Activated CD4-positive, alpha-beta T cell treated with anti-CD3 and anti-CD28 coated beads for 1 hour (primary cell): ENCODE results near the gene FAP.

Experiments used
- DNase-seq: peaks from one replicate; pipeline ENCODE4 v3.0.0-alpha.2; 2020

FAP gene

GRCh38 chr2:162241571-162241970, 1.7 kb downstream of the FAP start:
- DNase-seq = no peak

GRCh38 chr2:162234620-162235462, 8.4 kb downstream of the FAP start:
- no peak for DNase-seq

GRCh38 chr2:162233197-162233596, 10.0 kb downstream of the FAP start:
- DNase-seq = no peak

DNA sequence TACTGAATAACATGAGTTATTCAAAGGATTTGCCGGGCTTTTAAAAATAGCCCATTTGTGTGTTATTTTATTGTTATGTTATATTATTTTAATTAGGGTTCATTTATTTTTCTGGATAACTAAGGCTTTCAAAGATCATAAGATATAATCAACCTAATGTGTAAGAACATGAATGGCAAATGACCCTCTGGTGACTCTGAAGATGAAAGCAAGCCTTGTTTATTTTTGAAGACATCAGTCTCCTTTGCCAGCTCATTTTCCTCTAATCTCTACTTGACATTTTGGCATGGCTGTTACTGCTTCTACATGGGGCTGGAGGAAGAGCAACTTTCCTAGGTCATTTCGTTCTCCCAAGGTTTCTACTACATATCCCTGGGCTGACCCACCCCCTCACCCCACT, 10.6 kb downstream of the FAP start:
- no peak for DNase-seq

GRCh38 chr2:162232027-162232426, 11.2 kb downstream of the FAP start:
- DNase-seq = no peak

GRCh38 chr2:162230761-162231160, 12.5 kb downstream of the FAP start:
- no peak for DNase-seq

- DNase-seq = no peak
Observed at GRCh38 chr2:162226836-162227235, 16.4 kb downstream of the FAP start.

- DNase-seq = peak; percentile 36
Observed at GRCh38 chr2:162221064-162221463, 22.2 kb downstream of the FAP start.

DNA sequence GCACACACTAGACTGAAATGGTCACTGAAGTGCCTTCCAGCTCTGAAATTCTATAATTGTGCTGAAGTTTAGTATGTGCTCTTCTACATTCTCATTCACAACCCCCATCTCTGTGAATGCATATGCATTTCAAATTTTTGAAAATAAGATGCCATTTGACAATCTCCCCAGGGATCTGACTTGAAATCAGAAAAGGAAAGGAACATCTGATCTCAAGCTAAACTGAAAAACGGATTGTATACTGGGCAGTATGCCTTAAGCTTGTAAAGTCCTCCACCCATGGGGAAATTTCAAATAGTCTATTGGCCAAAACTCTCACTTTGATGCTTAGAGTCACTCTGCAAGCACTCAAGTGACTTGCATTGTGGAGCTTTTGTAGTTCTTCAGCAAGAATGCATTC, 22.9 kb downstream of the FAP start:
- DNase-seq = no peak

DNA sequence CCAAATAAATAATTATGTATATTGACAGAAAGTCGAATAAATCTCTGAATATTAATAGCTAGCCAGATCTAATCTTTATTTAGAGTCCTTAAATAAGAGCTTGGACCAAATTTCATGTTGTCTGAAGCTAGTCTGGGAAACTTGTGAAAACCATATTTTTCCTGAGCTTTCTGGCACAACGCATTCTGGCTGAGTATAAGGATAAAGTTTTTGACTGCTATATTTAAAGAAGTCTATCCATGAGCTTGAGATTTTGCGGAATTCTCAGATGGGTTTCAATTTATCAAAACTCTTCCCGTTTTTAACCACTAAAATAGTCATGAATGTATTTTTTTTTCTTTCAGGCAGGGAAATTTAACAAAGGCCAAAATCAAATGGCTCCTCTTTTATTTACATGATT, 23.8 kb downstream of the FAP start:
- no peak for DNase-seq

- no peak for DNase-seq
Observed at GRCh38 chr2:162217598-162217997, 25.6 kb downstream of the FAP start.

DNA sequence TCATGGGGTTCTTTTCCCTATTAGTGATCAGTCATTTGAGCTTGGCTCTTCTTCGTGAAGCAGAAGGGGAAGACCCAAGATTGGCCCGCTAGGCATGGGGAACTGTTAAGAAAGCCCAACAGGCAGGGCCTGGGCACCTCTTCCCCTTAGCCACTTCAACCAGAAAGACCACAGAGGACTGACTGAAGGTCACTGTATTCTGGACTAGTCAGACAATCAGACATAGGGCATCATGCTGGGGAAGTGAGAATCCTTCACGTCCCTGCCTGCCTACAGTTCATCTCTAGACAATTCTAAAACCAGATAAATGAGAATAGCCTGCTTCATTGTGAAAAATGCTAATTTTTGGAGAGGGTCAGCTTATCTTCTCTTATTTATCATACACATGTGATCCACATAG, 28.1 kb downstream of the FAP start:
- DNase-seq = no peak

- DNase-seq = no peak
Observed at GRCh38 chr2:162212366-162212765, 30.9 kb downstream of the FAP start.

GRCh38 chr2:162211732-162212131, 31.5 kb downstream of the FAP start:
- no peak for DNase-seq

DNA sequence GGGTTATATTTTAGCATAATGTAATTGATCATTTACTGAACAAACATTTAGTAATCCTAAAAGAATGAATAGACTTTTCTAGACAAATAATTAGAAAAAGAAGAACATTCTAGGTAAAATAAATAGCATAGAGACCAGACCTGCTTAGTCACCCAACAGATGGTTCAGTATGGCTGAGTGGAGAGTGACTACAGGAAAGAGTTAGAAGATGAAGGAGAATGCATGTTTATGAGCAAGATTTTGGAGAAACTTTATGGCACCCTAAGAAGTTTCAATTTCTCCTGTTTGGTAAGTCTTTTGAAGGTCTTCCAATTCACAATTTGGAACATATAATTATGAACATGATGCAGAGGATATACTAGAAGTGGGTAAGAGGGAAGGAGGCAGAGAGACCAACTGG, 32.9 kb downstream of the FAP start:
- DNase-seq = no peak

DNA sequence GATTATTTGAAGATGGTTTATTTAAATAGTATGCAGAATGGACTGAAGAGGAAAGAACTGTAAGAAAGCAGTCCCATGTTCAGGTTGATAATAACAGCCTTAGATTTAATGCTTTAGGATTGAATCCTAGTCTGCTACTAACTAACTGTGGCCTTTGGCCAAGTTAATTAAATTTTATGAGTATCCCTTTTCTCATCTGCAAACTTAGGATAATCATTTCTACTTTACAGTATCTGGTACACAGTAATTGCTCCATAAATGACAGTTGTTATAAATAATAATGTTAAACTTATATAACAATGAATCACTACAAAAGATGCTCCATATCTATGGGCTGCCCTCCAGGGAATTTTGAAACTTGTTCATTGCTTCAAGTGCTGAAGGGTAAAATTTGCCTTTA, 41.0 kb downstream of the FAP start:
- no peak for DNase-seq

DNA sequence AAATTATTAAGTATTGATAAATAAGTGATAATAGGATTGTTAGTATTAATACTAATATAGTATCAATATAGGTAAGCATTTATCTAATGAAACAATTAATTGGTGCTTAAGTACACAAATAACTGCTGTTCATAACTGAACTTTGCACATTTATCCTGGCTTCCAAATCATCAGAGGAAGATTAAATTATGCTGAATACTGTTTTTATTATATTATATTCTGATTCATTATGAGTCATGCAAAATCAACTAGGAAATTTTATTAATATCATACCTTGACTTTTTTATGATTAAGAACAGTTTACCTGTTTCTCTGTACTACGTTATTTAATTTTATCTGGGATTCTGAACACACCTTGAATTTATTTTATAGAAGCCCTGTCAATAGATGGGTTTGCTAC, 42.6 kb downstream of the FAP start:
- no peak for DNase-seq

DNA sequence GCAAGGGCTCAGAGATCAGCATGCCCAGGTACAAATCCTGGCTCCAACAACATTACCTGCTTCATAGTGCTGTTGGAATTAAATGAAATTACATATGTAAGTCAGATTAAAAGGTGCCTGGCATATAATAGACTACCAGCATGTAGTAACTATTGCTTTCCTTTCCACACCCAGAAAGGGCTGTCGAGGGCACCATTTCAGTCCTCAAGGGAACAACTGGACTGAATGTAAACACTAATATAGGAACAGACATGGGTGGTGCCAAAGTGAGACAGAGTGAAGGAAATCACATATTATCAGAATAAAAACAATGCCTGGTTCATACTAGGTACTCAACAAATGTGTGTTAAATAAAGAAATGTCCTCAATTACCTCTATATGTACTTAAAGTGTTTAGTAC, 43.3 kb downstream of the FAP start:
- no peak for DNase-seq

- no peak for DNase-seq
Observed at GRCh38 chr2:162198239-162198638, 45.0 kb downstream of the FAP start.

- DNase-seq = no peak
Observed at GRCh38 chr2:162197069-162197825, 46.0 kb downstream of the FAP start.

- DNase-seq = no peak
Observed at GRCh38 chr2:162196638-162197037, 46.6 kb downstream of the FAP start.

GRCh38 chr2:162188451-162188850, 54.8 kb downstream of the FAP start:
- DNase-seq = no peak

GRCh38 chr2:162185541-162186232, 57.6 kb downstream of the FAP start:
- DNase-seq = no peak
